Testis (tissue), 2 donors: ENCODE results near the gene TENT4A.

Source experiments
- CTCF ChIP-seq, 3 experiments: fragments of 450-650 bp in 2 of 3; fragments of 200-600 bp in 1 of 3; sonication (generic) in 1 of 3; IDR thresholded peaks; one replicate each; pipeline ENCODE4 v1.5.1; 2016 to 2019; ENCODE audit warnings: antibody characterized with exemption in 3 of 3, mild to moderate bottlenecking in 2 of 3, moderate library complexity in 1 of 3
- POLR2A ChIP-seq: fragments of 450-650 bp; IDR thresholded peaks from one replicate; pipeline ENCODE4 v1.6.1; 2017; ENCODE audit warnings: antibody characterized with exemption, mild to moderate bottlenecking, moderate library complexity

DNA sequence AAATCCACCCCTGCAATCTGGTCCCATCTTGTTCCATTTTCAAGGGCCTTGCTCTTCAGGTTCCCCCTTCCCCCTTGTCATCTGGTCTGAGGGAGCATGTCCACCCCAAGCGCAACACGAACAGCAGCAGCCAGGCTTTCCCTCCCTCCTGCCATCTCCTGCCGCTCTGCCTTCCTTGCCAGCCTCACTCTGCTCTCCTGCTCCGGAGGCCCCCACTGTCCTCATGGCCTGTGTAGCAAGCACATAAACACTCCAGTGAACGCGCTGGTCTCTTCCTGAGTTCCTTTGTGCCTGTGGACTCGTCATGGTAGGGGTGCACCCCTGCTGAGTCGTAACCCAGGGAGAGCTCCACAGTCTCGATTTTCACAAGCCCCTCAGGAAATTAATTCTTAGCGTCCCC is 29.9 kb downstream of the TENT4A start:
- TF ChIP-seq CTCF (IDR thresholded peaks at IDR 0.05) = no peak
- no peak for TF ChIP-seq POLR2A
